ENCODE data around the gene TRAPPC14. TPM values are rescaled to one million over a fixed set of nuclear protein-coding genes. Genes with fewer than 3 reads are reported as not detected.
A peak's percentile ranks its signal among the peaks of the same experiment; 100 is the strongest.
"Not testable (repeated sequence)": the region's sequence is repeated elsewhere in the genome, so short reads cannot be mapped to it uniquely, and the experiment has no call there.

TRAPPC14 gene
- total RNA-seq, 1 donor from 2014 or later, result 65.3 TPM

DNA sequence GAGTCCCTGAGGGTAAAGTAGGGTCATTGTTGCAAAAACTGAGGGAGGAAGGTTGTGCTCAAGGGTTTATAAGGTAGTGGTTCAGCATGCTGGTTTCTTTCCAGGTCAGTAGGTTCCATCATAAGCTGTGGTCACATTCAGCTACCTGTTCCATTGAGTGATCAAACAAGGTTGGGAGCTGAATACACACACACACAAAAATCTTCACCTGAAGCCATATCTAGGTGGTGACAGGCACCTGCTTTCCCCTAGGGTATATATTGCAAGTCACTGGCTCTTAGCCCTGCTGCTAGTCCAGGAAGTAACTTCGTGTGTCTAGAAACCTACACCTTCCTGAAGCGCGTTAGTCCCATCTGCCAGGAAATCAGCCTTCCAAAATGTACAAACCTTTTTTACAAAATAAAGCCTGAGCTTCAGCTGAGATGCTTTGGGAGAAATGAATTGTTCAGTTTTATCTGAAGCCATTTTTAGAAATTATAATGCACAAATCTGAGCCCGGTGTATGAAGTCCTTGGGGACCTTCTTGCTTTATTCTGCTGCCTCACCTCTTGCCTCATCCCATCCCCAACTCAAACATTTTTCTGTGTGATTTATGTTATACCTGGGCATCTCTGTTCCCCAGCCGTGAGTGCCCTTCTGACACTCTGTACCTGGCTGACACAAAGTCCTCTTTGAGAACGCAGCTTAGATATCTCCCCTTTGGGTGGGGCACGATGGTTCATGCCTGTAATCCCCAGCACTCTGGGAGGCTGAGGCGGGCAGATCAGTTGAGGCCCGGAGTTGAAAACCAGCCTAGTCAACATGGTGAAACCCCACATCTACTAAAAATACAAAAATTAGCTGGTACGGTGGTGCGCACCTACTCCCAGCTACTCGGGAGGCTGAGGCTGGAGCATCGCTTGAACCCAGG is 20.4 kb downstream of the TRAPPC14 start:
- POLR2A ChIA-PET, result interaction anchor here (0.6 to 2.1 kb wide), 9 partner anchors 10 to 344 kb away, joined by 3 to 16 read pairs (median 4); partner anchors contain the start of genes AP4M1, LAMTOR4 and MEPCE
- Mint-ChIP-seq H3K27ac (peak overlapping the region; percentile 68), H3K27me3 (no peaks in the 10 kb centered on the region), H3K36me3 (ENCODE audit: low read depth) (no peaks in the 10 kb centered on the region), H3K4me3 (peak overlapping the region; percentile 32), H3K4me1 (peaks cover 25% of the 10 kb centered on the region), H3K9me3 (no peaks in the 10 kb centered on the region)
- CTCF ChIA-PET, result interaction anchor here (1.4 to 1.6 kb wide), 2 partner anchors 9 to 84 kb away, joined by 3 read pairs; no protein-coding TSS in a partner anchor
- DNase-seq (no peak), ATAC-seq (ENCODE audit: low read depth) (peak; percentile 81)
- intact Hi-C loops (cut with micrococcal nuclease), result loop anchor here (1.0 to 2.0 kb wide), 2 partner anchors 10 to 21 kb away; partner anchors contain the start of genes LAMTOR4 and TRAPPC14
- TF ChIP-seq, protein P1, sequence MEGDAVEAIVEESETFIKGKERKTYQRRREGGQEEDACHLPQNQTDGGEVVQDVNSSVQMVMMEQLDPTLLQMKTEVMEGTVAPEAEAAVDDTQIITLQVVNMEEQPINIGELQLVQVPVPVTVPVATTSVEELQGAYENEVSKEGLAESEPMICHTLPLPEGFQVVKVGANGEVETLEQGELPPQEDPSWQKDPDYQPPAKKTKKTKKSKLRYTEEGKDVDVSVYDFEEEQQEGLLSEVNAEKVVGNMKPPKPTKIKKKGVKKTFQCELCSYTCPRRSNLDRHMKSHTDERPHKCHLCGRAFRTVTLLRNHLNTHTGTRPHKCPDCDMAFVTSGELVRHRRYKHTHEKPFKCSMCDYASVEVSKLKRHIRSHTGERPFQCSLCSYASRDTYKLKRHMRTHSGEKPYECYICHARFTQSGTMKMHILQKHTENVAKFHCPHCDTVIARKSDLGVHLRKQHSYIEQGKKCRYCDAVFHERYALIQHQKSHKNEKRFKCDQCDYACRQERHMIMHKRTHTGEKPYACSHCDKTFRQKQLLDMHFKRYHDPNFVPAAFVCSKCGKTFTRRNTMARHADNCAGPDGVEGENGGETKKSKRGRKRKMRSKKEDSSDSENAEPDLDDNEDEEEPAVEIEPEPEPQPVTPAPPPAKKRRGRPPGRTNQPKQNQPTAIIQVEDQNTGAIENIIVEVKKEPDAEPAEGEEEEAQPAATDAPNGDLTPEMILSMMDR (IDR thresholded peaks at IDR 0.05), result no peak

DNA sequence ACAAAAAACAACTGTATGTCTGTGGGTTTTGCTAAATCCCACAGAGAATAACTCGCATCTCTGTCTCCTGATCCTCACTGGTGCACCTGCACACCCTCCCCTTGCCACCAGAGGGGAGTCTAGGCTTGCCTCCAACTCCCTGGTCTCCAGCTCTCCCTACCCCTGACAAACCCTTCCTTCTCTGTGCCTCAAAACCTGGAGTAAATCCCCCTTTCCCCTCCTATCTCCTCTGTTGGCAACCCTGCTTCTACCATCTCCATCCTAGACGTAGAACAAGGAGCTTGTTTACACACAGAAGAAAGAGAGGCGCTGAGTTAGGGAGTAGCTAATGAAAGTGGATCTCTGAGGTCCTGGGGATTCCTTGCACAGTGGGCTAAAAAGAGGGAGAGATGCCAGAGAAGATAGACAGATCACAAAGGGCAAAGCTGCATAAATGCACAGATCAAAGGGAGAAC is 25.8 kb downstream of the TRAPPC14 start:
- no peak overlapping the region for H3K4me3 Mint-ChIP-seq
- H3K9me3 Mint-ChIP-seq, result no peaks in the 10 kb centered on the region
- ChIA-PET CTCF (interaction anchor here (0.6 to 4.6 kb wide), 32 partner anchors 12 to 329 kb away, joined by 3 to 45 read pairs (median 4); partner anchors contain the start of genes AP4M1, GPC2, LAMTOR4 and MCM7), POLR2A (interaction anchor here (0.6 to 1.8 kb wide), 9 partner anchors 16 to 318 kb away, joined by 3 to 10 read pairs (median 4); partner anchors contain the start of genes LAMTOR4 and PVRIG)
- no peak overlapping the region for H3K27ac Mint-ChIP-seq
- H3K27me3 Mint-ChIP-seq, result no peaks in the 10 kb centered on the region
- H3K4me1 Mint-ChIP-seq, result peaks cover 18% of the 10 kb centered on the region
- DNase-seq (peak; percentile 50), ATAC-seq (ENCODE audit: low read depth) (peak; percentile 89)
- intact Hi-C loops (cut with micrococcal nuclease), result loop anchor here (1.0 kb wide), 5 partner anchors 58 to 318 kb away; no protein-coding TSS in a partner anchor
- TF ChIP-seq, protein P1 (IDR thresholded peaks at IDR 0.05), result peak; percentile 92
- no peaks in the 10 kb centered on the region for H3K36me3 Mint-ChIP-seq (ENCODE audit: low read depth)

DNA sequence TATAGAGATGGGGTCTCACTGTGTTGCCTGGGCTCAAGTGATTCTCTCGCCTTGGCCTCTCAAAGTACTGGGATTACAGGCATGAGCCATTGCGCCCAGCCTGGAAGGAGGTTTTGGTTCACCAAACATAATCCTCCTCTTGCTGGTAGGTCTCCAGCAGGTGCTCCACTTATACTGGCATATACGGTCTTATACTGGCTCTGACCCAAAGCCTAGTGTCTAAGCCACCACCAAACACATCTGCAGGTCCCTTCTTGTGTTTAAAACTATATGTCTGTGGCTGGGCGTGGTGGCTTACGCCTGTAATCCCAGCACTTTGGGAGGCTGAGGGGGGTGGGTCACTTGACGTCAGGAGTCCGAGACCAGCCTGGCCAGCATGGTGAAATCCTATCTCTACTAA is 26.4 kb downstream of the TRAPPC14 start:
- ChIA-PET CTCF (interaction anchor here (0.7 to 4.6 kb wide), 22 partner anchors 11 to 318 kb away, joined by 3 to 45 read pairs (median 6); partner anchors contain the start of genes AP4M1, GPC2, LAMTOR4 and MCM7), POLR2A (interaction anchor here (0.6 to 1.8 kb wide), 9 partner anchors 17 to 318 kb away, joined by 3 to 10 read pairs (median 5); partner anchors contain the start of genes LAMTOR4 and PVRIG)
- Mint-ChIP-seq H3K4me1 (peaks cover 16% of the 10 kb centered on the region), H3K4me3 (no peak overlapping the region), H3K36me3 (ENCODE audit: low read depth) (no peaks in the 10 kb centered on the region), H3K27ac (no peak overlapping the region), H3K27me3 (no peaks in the 10 kb centered on the region), H3K9me3 (no peaks in the 10 kb centered on the region)
- no peak for ATAC-seq (ENCODE audit: low read depth)
- DNase-seq, result no peak
- intact Hi-C loops (cut with micrococcal nuclease), result loop anchor here (1.0 kb wide), 5 partner anchors 58 to 318 kb away; no protein-coding TSS in a partner anchor
- TF ChIP-seq, protein P1 (IDR thresholded peaks at IDR 0.05), result no peak

DNA sequence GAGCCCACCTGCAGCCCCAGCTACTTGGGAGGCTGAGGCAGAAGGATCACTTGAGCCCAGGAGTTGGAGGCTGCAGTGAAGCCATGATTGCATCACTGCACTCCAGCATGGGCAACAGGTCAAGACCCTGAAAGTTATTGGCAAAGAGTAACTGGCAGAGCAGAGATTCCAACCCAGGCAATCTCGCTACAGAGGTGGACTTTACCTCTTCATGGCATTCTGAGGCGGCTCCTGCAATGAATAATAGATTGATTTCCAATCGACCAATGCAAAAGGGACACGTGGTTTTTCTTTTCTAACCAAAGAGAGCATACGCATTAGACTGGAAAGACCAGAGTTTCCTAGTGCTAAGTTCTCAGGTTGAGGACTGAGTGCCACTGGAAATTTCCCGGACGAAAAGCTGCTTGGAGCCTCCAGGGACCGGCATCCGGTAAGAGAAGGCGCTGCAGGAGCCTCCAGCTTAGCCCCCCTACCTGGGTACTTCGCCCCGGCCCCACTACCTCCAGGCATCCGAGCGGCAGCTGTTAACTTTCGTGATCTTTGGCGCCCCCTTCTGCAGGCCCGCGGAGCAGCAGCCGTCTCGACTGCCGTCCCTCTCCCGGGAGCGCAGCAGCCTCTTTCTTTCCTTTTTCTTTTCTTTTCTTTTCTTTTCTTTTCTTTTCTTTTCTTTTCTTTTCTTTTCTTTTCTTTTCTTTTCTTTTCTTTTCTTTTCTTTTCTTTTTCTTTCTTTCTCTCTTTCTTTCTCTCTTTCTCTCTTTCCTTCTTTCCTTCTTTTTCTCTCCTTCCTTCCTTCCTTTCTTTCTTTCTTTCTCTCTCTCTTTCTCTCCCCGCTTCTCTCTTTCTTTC is 27.7 kb downstream of the TRAPPC14 start:
- TF ChIP-seq, protein P1 (IDR thresholded peaks at IDR 0.05), result peak; percentile 95
- intact Hi-C loops (cut with micrococcal nuclease), result loop anchor here (1.0 kb wide), 5 partner anchors 17 to 218 kb away; partner anchors contain the start of genes LAMTOR4 and ZNF3
- POLR2A ChIA-PET, result interaction anchor here (0.7 to 3.7 kb wide), 4 partner anchors 29 to 81 kb away, joined by 4 to 15 read pairs (median 4); partner anchors contain the start of genes AP4M1, MCM7 and ZSCAN21
- no peak for ATAC-seq (ENCODE audit: low read depth)
- Mint-ChIP-seq H3K27me3 (no peaks in the 10 kb centered on the region), H3K9me3 (no peaks in the 10 kb centered on the region), H3K36me3 (ENCODE audit: low read depth) (peaks cover 8% of the 10 kb centered on the region), H3K4me3 (no peak overlapping the region), H3K27ac (no peak overlapping the region), H3K4me1 (peaks cover 29% of the 10 kb centered on the region)
- CTCF ChIA-PET, result interaction anchor here (0.6 to 4.6 kb wide), 19 partner anchors 11 to 292 kb away, joined by 3 to 45 read pairs (median 3); partner anchors contain the start of gene LAMTOR4
- DNase-seq, result peak; percentile 75

DNA sequence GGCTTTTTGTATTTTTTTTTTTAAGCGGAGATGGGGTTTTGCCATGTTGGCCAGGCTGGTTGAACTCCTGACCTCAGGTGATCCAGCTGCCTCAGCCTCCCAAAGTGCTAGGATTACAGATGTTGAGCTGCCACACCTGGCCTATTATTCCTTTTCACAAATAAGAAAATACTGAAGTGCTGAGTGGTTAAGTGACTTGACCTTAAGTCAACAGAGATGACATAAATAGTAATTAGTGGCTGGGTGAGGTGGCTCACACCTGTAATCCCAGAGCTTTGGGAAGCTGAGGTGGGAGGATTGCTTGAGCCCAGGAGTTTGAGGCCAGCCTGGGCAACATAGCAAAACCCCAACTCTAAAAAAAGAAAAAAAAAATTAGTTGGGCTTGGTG is 28.3 kb downstream of the TRAPPC14 start:
- ATAC-seq (ENCODE audit: low read depth); H3K4me3 Mint-ChIP-seq; H3K27me3 Mint-ChIP-seq; H3K9me3 Mint-ChIP-seq; DNase-seq; H3K36me3 Mint-ChIP-seq (ENCODE audit: low read depth); H3K27ac Mint-ChIP-seq; intact Hi-C loops (cut with micrococcal nuclease): not testable (repeated sequence)
- ChIA-PET POLR2A (interaction anchor here (0.7 to 3.7 kb wide), 3 partner anchors 29 to 299 kb away, joined by 4 to 15 read pairs (median 7); partner anchors contain the start of genes AP4M1 and MCM7), CTCF (interaction anchor here (0.8 to 4.6 kb wide), 8 partner anchors 17 to 277 kb away, joined by 3 to 45 read pairs (median 4); partner anchors contain the start of gene LAMTOR4)
- peaks cover 33% of the 10 kb centered on the region for H3K4me1 Mint-ChIP-seq

All from activated B cell treated with CpG ODN at 0.5 μM for 24 hours (primary cell).